GM18907 (cell line): Measurements from ENCODE around the gene MTUS2.

ENCODE experiments used
- ATAC-seq: cut with Tn5 transposase; IDR thresholded peaks from one replicate; pipeline ENCODE4 v1.9.1; 2021; ENCODE audit warnings: mild to moderate bottlenecking, moderate library complexity; ENCODE audit not compliant: unreplicated experiment

MTUS2 gene

GRCh38 chr13:29101905-29102304 is 281.8 kb downstream of the MTUS2 start:
- no peak for ATAC-seq

GRCh38 chr13:29103065-29103800 is 283.1 kb downstream of the MTUS2 start:
- ATAC-seq = no peak

- ATAC-seq = no peak
Observed at GRCh38 chr13:29104461-29104860, 284.3 kb downstream of the MTUS2 start.

GRCh38 chr13:29105779-29106178 is 285.6 kb downstream of the MTUS2 start:
- no peak for ATAC-seq

GRCh38 chr13:29106651-29107050 is 286.5 kb downstream of the MTUS2 start:
- ATAC-seq = no peak

GRCh38 chr13:29108068-29108786 is 288.1 kb downstream of the MTUS2 start:
- ATAC-seq = no peak

GRCh38 chr13:29109987-29110386 is 289.8 kb downstream of the MTUS2 start:
- ATAC-seq = no peak

- ATAC-seq = no peak
Observed at GRCh38 chr13:29111446-29111845, 291.3 kb downstream of the MTUS2 start.

GRCh38 chr13:29115842-29116241 is 295.7 kb downstream of the MTUS2 start:
- ATAC-seq = no peak

GRCh38 chr13:29117663-29118062 is 297.5 kb downstream of the MTUS2 start:
- ATAC-seq = no peak

- ATAC-seq = no peak
Observed at GRCh38 chr13:29118471-29118870, 298.3 kb downstream of the MTUS2 start.

- ATAC-seq = peak; percentile 80
Observed at GRCh38 chr13:29125191-29125933, 305.2 kb downstream of the MTUS2 start.

GRCh38 chr13:29125934-29126424 is 305.8 kb downstream of the MTUS2 start:
- peak; percentile 76 for ATAC-seq

- no peak for ATAC-seq
Observed at GRCh38 chr13:29129616-29130015, 309.5 kb downstream of the MTUS2 start.

GRCh38 chr13:29131159-29131558 is 311.0 kb downstream of the MTUS2 start:
- no peak for ATAC-seq

- no peak for ATAC-seq
Observed at GRCh38 chr13:29131881-29132668, 311.9 kb downstream of the MTUS2 start.

GRCh38 chr13:29136341-29136740 is 316.2 kb downstream of the MTUS2 start:
- no peak for ATAC-seq

GRCh38 chr13:29137016-29137415 is 316.9 kb downstream of the MTUS2 start:
- ATAC-seq = no peak

- ATAC-seq = no peak
Observed at GRCh38 chr13:29137995-29138394, 317.9 kb downstream of the MTUS2 start.

GRCh38 chr13:29140277-29140676 is 320.1 kb downstream of the MTUS2 start:
- no peak for ATAC-seq

- ATAC-seq = no peak
Observed at GRCh38 chr13:29143847-29144246, 323.7 kb downstream of the MTUS2 start.
